ENCODE measurements around the gene MYOG. TPM values are rescaled to one million over a fixed set of nuclear protein-coding genes. Genes with fewer than 3 reads are reported as not detected.
A peak's percentile ranks its signal among the peaks of the same experiment; 100 is the strongest.

MYOG gene
- total and polyA plus RNA-seq, 8 donors = 0.13 TPM; not detected in 7

DNA sequence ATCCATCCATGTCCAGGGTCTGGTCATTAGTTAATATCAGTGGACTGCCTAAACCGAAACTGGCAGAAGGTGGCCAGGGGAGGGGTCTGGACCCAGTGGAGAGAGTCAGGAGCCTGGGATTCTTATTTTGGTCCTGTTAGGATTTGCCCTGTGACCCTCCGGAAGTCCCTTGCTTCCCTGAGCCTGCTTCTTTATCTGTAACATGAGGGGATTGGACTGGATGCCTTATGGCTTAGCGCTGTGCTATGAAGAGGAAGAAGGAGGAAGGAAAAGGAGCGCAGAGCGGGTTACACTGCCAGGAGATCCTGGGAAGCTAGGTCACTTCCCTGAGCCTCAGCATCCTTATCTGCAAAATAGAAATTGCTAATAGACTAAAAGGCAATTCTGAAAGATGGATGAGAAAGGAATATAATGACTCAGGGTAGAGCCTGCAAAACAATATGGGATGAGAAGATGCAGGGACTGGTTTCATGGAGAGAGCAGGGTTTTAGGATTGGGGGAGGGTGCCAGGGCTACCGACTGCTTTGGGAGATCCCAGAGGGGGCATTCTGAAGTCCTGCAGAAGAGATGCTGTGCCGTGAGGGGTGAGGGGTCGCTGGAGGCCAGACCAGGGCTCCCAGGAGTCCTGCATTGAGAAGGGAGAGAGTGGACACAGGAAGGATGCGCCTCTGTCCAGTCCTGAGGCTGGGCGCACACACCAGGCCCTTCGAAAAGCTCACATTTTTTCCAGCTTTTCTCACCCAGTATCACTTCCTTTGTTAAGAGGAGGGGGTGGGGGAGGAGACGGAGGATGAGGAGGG is 41.3 kb upstream of the MYOG start:
- Histone ChIP-seq H3K27ac (no peak overlapping the region), H3K4me3 (peak overlapping the region in 1 of 2 donors; percentile 17), H3K36me3 (no peaks in the 10 kb centered on the region), H3K9me3 (no peaks in the 10 kb centered on the region), H3K4me1 (peaks cover 30 to 44% of the 10 kb centered on the region in 2 donors), H3K27me3 (peaks cover 0 to 90% of the 10 kb centered on the region in 2 donors)
- intact Hi-C loops (cut with DNase I) = no loop called here
- ATAC-seq = peak; percentile 38
- DNase-seq = no peak
- TF ChIP-seq CTCF (IDR thresholded peaks at IDR 0.05) = no peak

DNA sequence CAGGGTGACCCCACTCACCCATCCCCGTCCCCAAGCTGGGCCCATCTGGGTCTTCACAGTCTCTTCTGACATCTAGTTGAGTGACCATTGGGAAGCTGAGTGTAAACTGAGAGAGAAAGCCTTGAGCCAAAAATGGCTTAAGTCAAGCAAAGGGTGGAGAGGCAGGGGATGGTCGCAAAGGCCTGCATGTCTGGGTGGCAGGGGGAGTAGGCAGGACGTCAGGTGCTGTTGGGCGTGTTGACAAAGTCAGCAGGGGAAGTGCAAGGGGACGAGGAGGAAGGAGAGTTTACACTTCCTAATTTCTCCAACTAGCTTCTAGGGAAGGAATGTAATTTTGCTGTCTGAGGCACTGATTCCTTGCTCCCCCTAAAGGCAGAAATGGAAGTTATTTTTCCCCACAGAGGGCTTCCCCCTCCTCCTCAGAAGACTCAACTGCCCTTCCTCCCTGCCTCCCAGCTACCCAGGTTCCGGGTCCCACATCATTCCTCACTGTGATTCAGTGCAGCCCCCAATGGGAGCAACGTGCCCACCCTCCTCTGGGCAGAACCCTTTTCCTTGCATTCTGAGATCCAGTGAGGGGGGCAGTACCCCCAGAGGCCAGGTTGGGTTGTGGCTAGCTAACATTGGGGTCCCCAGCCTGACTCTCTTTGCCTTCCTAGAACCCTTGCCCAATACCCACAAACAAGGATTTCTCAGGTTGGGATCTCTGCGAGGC is 40.5 kb upstream of the MYOG start:
- peak in 1 of 2 donors; percentile 16 for TF ChIP-seq CTCF (IDR thresholded peaks at IDR 0.05)
- H3K27me3 ChIP-seq = peaks cover 0 to 90% of the 10 kb centered on the region in 2 donors

GRCh38 chr1:203124546-203125317 is 38.9 kb upstream of the MYOG start:
- Histone ChIP-seq H3K27ac (no peak overlapping the region), H3K9me3 (no peaks in the 10 kb centered on the region), H3K4me3 (no peak overlapping the region), H3K4me1 (peaks cover 26 to 35% of the 10 kb centered on the region in 2 donors), H3K36me3 (no peaks in the 10 kb centered on the region), H3K27me3 (peaks cover 0 to 96% of the 10 kb centered on the region in 2 donors)
- ATAC-seq = no peak
- intact Hi-C loops (cut with DNase I) = no loop called here
- DNase-seq = no peak
- TF ChIP-seq CTCF (IDR thresholded peaks at IDR 0.05) = no peak

More for the DNA sequence above, 40.5 kb upstream of the MYOG start:
- Histone ChIP-seq H3K27ac (no peak overlapping the region), H3K36me3 (no peaks in the 10 kb centered on the region), H3K9me3 (no peaks in the 10 kb centered on the region), H3K4me3 (no peak overlapping the region), H3K4me1 (peaks cover 30 to 44% of the 10 kb centered on the region in 2 donors)
- ATAC-seq = peak; percentile 6
- intact Hi-C loops (cut with DNase I) = no loop called here
- DNase-seq = no peak

DNA sequence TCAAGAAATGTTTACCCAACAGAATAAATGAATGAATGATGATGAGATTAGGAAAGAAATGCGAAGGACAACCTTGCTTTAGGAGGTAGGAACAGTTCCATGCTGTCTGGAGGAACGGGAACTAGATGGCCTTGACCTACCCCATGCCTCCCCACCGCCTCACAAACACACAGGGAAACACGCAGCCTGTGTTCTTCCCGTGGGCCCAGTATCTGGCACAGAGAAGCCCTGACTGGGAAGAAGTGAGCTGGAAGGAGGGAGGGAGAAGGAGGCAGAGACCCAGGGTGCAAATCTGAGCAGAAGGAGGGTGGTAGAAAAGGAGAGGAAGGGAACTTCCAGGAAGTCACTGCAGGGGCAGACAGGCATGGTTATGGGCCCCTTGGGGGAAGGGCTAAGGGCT is 38.2 kb upstream of the MYOG start:
- intact Hi-C loops (cut with DNase I) = no loop called here
- Histone ChIP-seq H3K27ac (no peak overlapping the region), H3K36me3 (no peaks in the 10 kb centered on the region), H3K4me3 (no peak overlapping the region), H3K27me3 (peaks cover 0 to 100% of the 10 kb centered on the region in 2 donors), H3K4me1 (peaks cover 18 to 28% of the 10 kb centered on the region in 2 donors), H3K9me3 (no peaks in the 10 kb centered on the region)
- DNase-seq = no peak
- ATAC-seq = no peak
- TF ChIP-seq CTCF (IDR thresholded peaks at IDR 0.05) = no peak

Data from left lung (tissue), 10 donors.